K562 (cell line): Measurements from ENCODE around the gene ISOC1. TPM values are rescaled to one million over a fixed set of nuclear protein-coding genes. Genes with fewer than 3 reads are reported as not detected.

Source experiments
- ATF4 ChIP-seq: fragments of 450-650 bp; formaldehyde crosslinking; IDR thresholded peaks from 2 replicates; pipeline ENCODE4 v1.4.0; 2022; ENCODE audit warnings: mild to moderate bottlenecking, moderate library complexity
- BRD4 ChIP-seq: fragments of 200-600 bp; sonication (generic); IDR thresholded peaks from 2 replicates; pipeline ENCODE4 v1.6.1; 2017; ENCODE audit warnings: inconsistent platforms
- GTF2E2 ChIP-seq: fragments of 200-800 bp; sonication (Bioruptor generic); IDR thresholded peaks from 2 replicates; pipeline ENCODE4 v1.6.1; 2016; ENCODE audit warnings: missing genetic modification characterization, missing compliant biosample characterization
- JUNB ChIP-seq: fragments of 450-650 bp; formaldehyde crosslinking; conservative IDR thresholded peaks from 2 replicates; pipeline ENCODE4 v1.4.0; 2020; ENCODE audit warnings: mild to moderate bottlenecking
- KHSRP ChIP-seq: fragments of 450-650 bp; IDR thresholded peaks from 2 replicates; pipeline ENCODE4 v1.6.1; 2017
- ZNF121 ChIP-seq: sonication (generic); formaldehyde crosslinking; conservative IDR thresholded peaks from 2 replicates; pipeline ENCODE4 v1.8.0; 2022; ENCODE audit warnings: missing genetic modification reagents
- polyA plus RNA-seq, 8 experiments: library from polyadenylated mRNA; depleted of rRNA in 4 of 8; stranded (reverse) in 5 of 8; unstranded in 3 of 8; fragments of >200 nt; fragmentation: Nextera tagmentation in 2 of 8; fragmentation: Illumina TruSeq in 1 of 8; extraction: Ambion mirVana in 2 of 8; extraction: Trizol in 1 of 8; gene quantifications; 2 replicates each; pipeline versions ENCODE4 v1.2.1 to v1.2.3, GENCODE V29; 2011 to 2014; ENCODE audit warnings: inconsistent platforms in 1 of 8, missing spikeins in 1 of 8
- total RNA-seq, 7 experiments: library from RNA; depleted of rRNA in 6 of 7; stranded (reverse); fragments of >200 nt in 6 of 7; fragmentation: Illumina TruSeq in 2 of 7; extraction: Trizol in 2 of 7; gene quantifications; 2 replicates each; pipeline versions ENCODE4 v1.2.1 to v1.2.3, GENCODE V29; 2011 to 2021; ENCODE audit warnings: low replicate concordance in 1 of 7
- TF ChIP-seq, protein P1 (sequence below): fragments of 450-650 bp; IDR thresholded peaks from 2 replicates; pipeline ENCODE4 v1.7.1; 2018; ENCODE audit warnings: mild to moderate bottlenecking, low read depth; ENCODE audit not compliant: partially characterized antibody
- TF ChIP-seq, protein P2 (sequence below): fragments of 250-450 bp; sonication (Bioruptor Pico); IDR thresholded peaks from 2 replicates; pipeline ENCODE4 v1.4.0; 2020; ENCODE audit warnings: borderline replicate concordance
- TF ChIP-seq, protein P3 (sequence below): sonication (generic); formaldehyde crosslinking; IDR thresholded peaks from 2 replicates; pipeline ENCODE4 v1.8.1; 2023; ENCODE audit warnings: mild to moderate bottlenecking, missing genetic modification reagents

Gene ISOC1
- total and polyA plus RNA-seq, 9 of the 15 experiments (the other 6 are each of a cell fraction or from before 2014, with no cell fraction given) = 14.0 to 67.9 (median 51.3) TPM

GRCh38 chr5:129079496-129079895 lies 15.1 kb upstream of the ISOC1 start (continued):
- TF ChIP-seq, protein P1, sequence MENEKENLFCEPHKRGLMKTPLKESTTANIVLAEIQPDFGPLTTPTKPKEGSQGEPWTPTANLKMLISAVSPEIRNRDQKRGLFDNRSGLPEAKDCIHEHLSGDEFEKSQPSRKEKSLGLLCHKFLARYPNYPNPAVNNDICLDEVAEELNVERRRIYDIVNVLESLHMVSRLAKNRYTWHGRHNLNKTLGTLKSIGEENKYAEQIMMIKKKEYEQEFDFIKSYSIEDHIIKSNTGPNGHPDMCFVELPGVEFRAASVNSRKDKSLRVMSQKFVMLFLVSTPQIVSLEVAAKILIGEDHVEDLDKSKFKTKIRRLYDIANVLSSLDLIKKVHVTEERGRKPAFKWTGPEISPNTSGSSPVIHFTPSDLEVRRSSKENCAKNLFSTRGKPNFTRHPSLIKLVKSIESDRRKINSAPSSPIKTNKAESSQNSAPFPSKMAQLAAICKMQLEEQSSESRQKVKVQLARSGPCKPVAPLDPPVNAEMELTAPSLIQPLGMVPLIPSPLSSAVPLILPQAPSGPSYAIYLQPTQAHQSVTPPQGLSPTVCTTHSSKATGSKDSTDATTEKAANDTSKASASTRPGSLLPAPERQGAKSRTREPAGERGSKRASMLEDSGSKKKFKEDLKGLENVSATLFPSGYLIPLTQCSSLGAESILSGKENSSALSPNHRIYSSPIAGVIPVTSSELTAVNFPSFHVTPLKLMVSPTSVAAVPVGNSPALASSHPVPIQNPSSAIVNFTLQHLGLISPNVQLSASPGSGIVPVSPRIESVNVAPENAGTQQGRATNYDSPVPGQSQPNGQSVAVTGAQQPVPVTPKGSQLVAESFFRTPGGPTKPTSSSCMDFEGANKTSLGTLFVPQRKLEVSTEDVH = no peak
- no peak for TF ChIP-seq ZNF121 (CRISPR knock-in tag)
- TF ChIP-seq BRD4 = no peak
- TF ChIP-seq, protein P2, sequence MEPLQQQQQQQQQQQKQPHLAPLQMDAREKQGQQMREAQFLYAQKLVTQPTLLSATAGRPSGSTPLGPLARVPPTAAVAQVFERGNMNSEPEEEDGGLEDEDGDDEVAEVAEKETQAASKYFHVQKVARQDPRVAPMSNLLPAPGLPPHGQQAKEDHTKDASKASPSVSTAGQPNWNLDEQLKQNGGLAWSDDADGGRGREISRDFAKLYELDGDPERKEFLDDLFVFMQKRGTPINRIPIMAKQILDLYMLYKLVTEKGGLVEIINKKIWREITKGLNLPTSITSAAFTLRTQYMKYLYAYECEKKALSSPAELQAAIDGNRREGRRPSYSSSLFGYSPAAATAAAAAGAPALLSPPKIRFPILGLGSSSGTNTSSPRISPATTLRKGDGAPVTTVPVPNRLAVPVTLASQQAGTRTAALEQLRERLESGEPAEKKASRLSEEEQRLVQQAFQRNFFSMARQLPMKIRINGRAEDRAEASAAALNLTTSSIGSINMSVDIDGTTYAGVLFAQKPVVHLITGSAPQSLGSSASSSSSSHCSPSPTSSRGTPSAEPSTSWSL (CRISPR knock-in tag) = no peak
- no peak for TF ChIP-seq KHSRP
- no peak for TF ChIP-seq ATF4
- TF ChIP-seq JUNB = no peak
- TF ChIP-seq GTF2E2 = no peak
- TF ChIP-seq, protein P3, sequence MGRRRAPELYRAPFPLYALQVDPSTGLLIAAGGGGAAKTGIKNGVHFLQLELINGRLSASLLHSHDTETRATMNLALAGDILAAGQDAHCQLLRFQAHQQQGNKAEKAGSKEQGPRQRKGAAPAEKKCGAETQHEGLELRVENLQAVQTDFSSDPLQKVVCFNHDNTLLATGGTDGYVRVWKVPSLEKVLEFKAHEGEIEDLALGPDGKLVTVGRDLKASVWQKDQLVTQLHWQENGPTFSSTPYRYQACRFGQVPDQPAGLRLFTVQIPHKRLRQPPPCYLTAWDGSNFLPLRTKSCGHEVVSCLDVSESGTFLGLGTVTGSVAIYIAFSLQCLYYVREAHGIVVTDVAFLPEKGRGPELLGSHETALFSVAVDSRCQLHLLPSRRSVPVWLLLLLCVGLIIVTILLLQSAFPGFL (CRISPR knock-in tag) = no peak
- TF ChIP-seq, all 486 proteins: peak for 0
